ENCODE measurements around the gene DYNC1I1. TPM values are rescaled to one million over a fixed set of nuclear protein-coding genes. Genes with fewer than 3 reads are reported as not detected.

The DYNC1I1 gene
- total RNA-seq, 6 donors from 2014 or later, result 0.46 to 3.1 (median 1.7) TPM; not detected in 1

DNA sequence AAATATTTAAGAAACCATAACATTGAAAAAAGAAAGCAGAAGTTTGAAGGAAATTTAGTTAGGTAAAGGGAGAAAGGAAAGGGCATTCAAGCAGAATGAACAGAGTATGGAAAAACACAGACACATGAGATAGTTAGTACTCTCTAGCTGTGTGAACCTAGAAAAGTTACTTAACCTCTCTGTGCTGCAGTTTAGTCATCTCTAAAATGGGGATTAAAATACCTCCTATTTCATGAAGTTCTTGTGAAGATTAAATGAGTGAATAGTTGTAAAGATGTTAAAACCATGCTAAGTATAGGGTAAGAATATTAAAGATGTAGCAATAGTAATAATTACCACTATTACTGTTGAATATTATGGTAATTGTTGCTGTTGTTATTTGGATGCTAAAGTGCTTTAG lies 279.9 kb downstream of the DYNC1I1 start:
- Histone ChIP-seq H3K36me3 (no peaks in the 10 kb centered on the region), H3K27me3 (no peaks in the 10 kb centered on the region), H3K4me3 (no peak overlapping the region), H3K4me1 (no peaks in the 10 kb centered on the region), H3K27ac (no peak overlapping the region), H3K9me3 (no peaks in the 10 kb centered on the region)
- TF ChIP-seq POLR2AphosphoS5 (IDR thresholded peaks at IDR 0.05) (no peak), EP300 (IDR thresholded peaks at IDR 0.05) (no peak), POLR2A (IDR thresholded peaks at IDR 0.05) (no peak)
- TF ChIP-seq, protein P1, sequence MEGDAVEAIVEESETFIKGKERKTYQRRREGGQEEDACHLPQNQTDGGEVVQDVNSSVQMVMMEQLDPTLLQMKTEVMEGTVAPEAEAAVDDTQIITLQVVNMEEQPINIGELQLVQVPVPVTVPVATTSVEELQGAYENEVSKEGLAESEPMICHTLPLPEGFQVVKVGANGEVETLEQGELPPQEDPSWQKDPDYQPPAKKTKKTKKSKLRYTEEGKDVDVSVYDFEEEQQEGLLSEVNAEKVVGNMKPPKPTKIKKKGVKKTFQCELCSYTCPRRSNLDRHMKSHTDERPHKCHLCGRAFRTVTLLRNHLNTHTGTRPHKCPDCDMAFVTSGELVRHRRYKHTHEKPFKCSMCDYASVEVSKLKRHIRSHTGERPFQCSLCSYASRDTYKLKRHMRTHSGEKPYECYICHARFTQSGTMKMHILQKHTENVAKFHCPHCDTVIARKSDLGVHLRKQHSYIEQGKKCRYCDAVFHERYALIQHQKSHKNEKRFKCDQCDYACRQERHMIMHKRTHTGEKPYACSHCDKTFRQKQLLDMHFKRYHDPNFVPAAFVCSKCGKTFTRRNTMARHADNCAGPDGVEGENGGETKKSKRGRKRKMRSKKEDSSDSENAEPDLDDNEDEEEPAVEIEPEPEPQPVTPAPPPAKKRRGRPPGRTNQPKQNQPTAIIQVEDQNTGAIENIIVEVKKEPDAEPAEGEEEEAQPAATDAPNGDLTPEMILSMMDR (IDR thresholded peaks at IDR 0.05), result no peak
- no peak for ATAC-seq (ENCODE audit: low FRiP score in 2 of 2)
- DNase-seq, result no peak

DNA sequence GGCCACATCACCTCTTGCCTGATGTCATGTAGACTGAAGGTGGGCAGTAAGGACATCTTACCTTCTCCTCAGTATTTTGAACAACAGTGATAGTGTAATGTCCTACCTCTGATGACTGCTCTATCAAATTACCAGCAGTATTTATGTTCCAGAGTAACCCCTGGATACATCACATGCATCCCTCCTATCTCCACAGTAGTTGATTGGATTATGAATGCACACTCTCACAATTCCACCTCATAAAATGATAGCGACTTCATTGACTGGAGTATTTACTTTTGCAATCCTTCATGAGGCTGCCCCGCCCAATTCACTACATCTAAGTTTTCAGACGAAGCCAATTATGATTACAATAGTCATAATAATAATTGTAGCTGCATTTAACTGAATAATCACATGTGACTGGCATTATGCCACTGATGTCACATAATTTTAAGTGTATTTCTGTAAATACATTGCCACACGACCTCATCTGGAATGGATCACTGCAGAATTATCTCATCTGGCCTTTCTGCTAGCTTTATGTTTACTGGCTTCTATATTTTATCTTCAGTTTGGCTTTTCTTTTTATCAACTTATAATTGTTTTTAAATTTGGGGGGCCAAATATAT lies 280.6 kb downstream of the DYNC1I1 start:
- WGBS, 2 donors, result 55 to 58% methylated on average over 4 of the region's 4 CpGs
- no peak for ATAC-seq (ENCODE audit: low FRiP score in 2 of 2)

DNA sequence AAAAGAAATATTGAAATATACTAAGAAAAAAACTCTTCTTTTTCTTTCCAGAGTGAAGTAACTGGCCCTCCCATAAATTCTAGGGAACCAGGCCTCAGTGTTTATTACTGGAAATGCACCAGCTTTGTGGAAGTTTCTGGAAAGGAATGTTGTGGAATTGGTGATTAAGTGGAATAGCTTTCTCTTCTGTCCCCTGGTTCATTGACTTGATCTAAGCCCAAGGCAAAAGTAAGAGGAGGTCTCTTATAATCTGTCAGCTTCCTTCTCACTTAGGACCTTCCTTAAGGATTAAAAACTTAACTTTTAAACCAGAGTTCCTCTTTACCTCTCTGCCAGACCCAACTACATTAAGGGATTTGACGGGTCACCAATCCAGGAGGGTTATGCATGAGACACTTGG lies 283.4 kb downstream of the DYNC1I1 start:
- H3K27me3 ChIP-seq, result no peaks in the 10 kb centered on the region
- no peaks in the 10 kb centered on the region for H3K9me3 ChIP-seq
- 90 to 96% methylated on average over 1 of the region's 1 CpG for WGBS, 2 donors
- ATAC-seq (ENCODE audit: low FRiP score in 2 of 2) (no peak), DNase-seq (no peak)
- no peaks in the 10 kb centered on the region for H3K36me3 ChIP-seq
- H3K4me1 ChIP-seq, result no peaks in the 10 kb centered on the region
- no peak for TF ChIP-seq POLR2A (IDR thresholded peaks at IDR 0.05)
- TF ChIP-seq, protein P1 (IDR thresholded peaks at IDR 0.05), result no peak
- no peak overlapping the region for H3K27ac ChIP-seq
- H3K4me3 ChIP-seq, result no peak overlapping the region

More for the DNA sequence above, 280.6 kb downstream of the DYNC1I1 start:
- H3K4me1 ChIP-seq, result no peaks in the 10 kb centered on the region
- no peak overlapping the region for H3K4me3 ChIP-seq
- no peak for DNase-seq
- no peak overlapping the region for H3K27ac ChIP-seq
- no peaks in the 10 kb centered on the region for H3K9me3 ChIP-seq
- no peaks in the 10 kb centered on the region for H3K27me3 ChIP-seq
- no peaks in the 10 kb centered on the region for H3K36me3 ChIP-seq
- TF ChIP-seq POLR2AphosphoS5 (IDR thresholded peaks at IDR 0.05) (no peak), POLR2A (IDR thresholded peaks at IDR 0.05) (no peak), EP300 (IDR thresholded peaks at IDR 0.05) (no peak)
- TF ChIP-seq, protein P1 (IDR thresholded peaks at IDR 0.05), result no peak

DNA sequence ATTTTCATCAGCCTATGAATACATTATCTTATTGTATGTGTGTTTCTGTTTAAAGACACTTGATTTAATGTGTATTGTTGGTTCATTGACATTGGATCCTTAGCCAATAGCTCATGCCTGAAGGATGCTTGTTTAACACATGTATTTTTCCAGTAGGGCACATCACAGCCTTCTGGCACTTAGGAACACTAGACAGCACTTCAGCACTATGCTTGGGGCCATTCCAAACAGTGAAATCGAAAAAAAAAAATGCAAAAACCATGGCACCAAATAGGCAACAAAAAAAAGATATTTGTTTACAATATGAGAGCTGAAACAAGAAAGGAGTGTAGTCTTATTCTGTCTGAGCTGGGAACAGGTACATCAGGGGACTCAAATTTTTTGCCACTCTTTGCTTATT lies 286.7 kb downstream of the DYNC1I1 start:
- no peak for DNase-seq

More for the DNA sequence above, 286.7 kb downstream of the DYNC1I1 start:
- Histone ChIP-seq H3K4me1 (no peaks in the 10 kb centered on the region), H3K27ac (no peak overlapping the region), H3K4me3 (no peak overlapping the region), H3K36me3 (no peaks in the 10 kb centered on the region), H3K9me3 (no peaks in the 10 kb centered on the region), H3K27me3 (no peaks in the 10 kb centered on the region)
- ATAC-seq (ENCODE audit: low FRiP score in 2 of 2), result no peak
- 50 to 56% methylated on average over 1 of the region's 1 CpG for WGBS, 2 donors
- no peak for TF ChIP-seq EP300 (IDR thresholded peaks at IDR 0.05)
- TF ChIP-seq POLR2A (IDR thresholded peaks at IDR 0.05), result no peak
- no peak for TF ChIP-seq POLR2AphosphoS5 (IDR thresholded peaks at IDR 0.05)
- TF ChIP-seq, protein P1 (IDR thresholded peaks at IDR 0.05), result no peak

Data from upper lobe of left lung (tissue), 6 donors.